B cell (primary cell): ENCODE data around the gene EML1. TPM values are rescaled to one million over a fixed set of nuclear protein-coding genes. Genes with fewer than 3 reads are reported as not detected.

Source experiments
- ATAC-seq: fragments of 200-7000 bp; cut with Tn5 transposase; one replicate; pipeline ENCODE4 v1.10.0; 2021; ENCODE audit warnings: low read depth, mild to moderate bottlenecking, moderate number of reproducible peaks, moderate library complexity
- CTCF ChIA-PET: fragments of 350-600 bp; sonication (Branson Sonifier 250); formaldehyde crosslinking; loops from one replicate; lab custom pipeline; 2021; ENCODE audit warnings: antibody characterized with exemption, inconsistent platforms; lab: Charles Lee
- POLR2A ChIA-PET: fragments of 350-600 bp; sonication (Branson Sonifier 250); formaldehyde crosslinking; loops from one replicate; lab custom pipeline; 2021; ENCODE audit warnings: antibody characterized with exemption; lab: Charles Lee
- DNase-seq: peaks from one replicate; pipeline ENCODE4 v3.0.0; 2013
- H2AFZ ChIP-seq: 2 replicates; pipeline ENCODE4 v1.6.1; 2012; ENCODE audit warnings: mild to moderate bottlenecking, low read depth, low read length; ENCODE audit not compliant: insufficient read depth, poor library complexity, severe bottlenecking
- H3K27ac ChIP-seq, 2 donors: 1 replicate in 1 of 2; 2 replicates in 1 of 2; pipeline ENCODE4 v1.5.1; 2012 to 2013; ENCODE audit warnings: low read length in 2 of 2, mild to moderate bottlenecking in 2 of 2, moderate library complexity in 1 of 2
- H3K27me3 ChIP-seq, 4 experiments: fragments of 200-600 bp in 1 of 4; sonication (generic) in 1 of 4; replicated peaks in 1 of 4; 1 replicate in 2 of 4; 2 replicates in 2 of 4; pipeline versions ENCODE4 v1.6.1 to v1.7.0; 2013 to 2016; ENCODE audit warnings: low read length in 3 of 4, mild to moderate bottlenecking in 2 of 4, mixed read lengths in 1 of 4, moderate library complexity in 1 of 4; ENCODE audit not compliant: insufficient read depth in 4 of 4, control insufficient read depth in 3 of 4; ENCODE audit errors: control extremely low read depth in 1 of 4
- H3K36me3 ChIP-seq, 2 experiments: replicated peaks in 1 of 2; 1 replicate in 1 of 2; 2 replicates in 1 of 2; pipeline versions ENCODE4 v1.6.1 to v1.7.1; 2013; ENCODE audit warnings: low read length in 1 of 2; ENCODE audit not compliant: insufficient read depth in 2 of 2, control insufficient read depth in 1 of 2; ENCODE audit errors: control extremely low read depth in 1 of 2, extremely low read depth in 1 of 2
- H3K4me1 ChIP-seq, 2 donors: fragments of 200-600 bp in 1 of 2; sonication (generic) in 1 of 2; 1 replicate in 1 of 2; 2 replicates in 1 of 2; pipeline versions ENCODE4 v1.5.1 to v1.6.1; 2013 to 2017; ENCODE audit warnings: low read length in 2 of 2; ENCODE audit not compliant: control insufficient read depth in 2 of 2, insufficient read depth in 2 of 2
- H3K4me2 ChIP-seq: replicated peaks from 2 replicates; pipeline ENCODE3; 2012; ENCODE audit warnings: mild to moderate bottlenecking, low read depth, low read length; ENCODE audit not compliant: poor library complexity, severe bottlenecking
- H3K4me3 ChIP-seq, 5 experiments: fragments of 200-600 bp in 1 of 5; sonication (generic) in 1 of 5; 1 replicate in 3 of 5; 2 replicates in 2 of 5; pipeline versions ENCODE4 v1.5.1 to v1.7.0; 2011 to 2016; ENCODE audit warnings: low read length in 4 of 5, mild to moderate bottlenecking in 4 of 5, low read depth in 2 of 5, control low read depth in 1 of 5, moderate library complexity in 1 of 5; ENCODE audit not compliant: insufficient read depth in 1 of 5; ENCODE audit errors: control extremely low read depth in 1 of 5, extremely low read depth in 1 of 5
- H3K79me2 ChIP-seq: fragments of 200-600 bp; sonication (generic); one replicate; pipeline ENCODE4 v1.6.0; 2016; ENCODE audit warnings: low read length; ENCODE audit not compliant: control insufficient read depth, insufficient read depth
- H3K9ac ChIP-seq: fragments of 200-600 bp; sonication (generic); 2 replicates; pipeline ENCODE4 v1.6.1; 2017; ENCODE audit warnings: mild to moderate bottlenecking, low read length, moderate library complexity
- H3K9me3 ChIP-seq, 3 donors: one replicate each; pipeline versions ENCODE4 v1.6.1 to v1.7.1; 2013; ENCODE audit warnings: low read length in 2 of 3; ENCODE audit not compliant: control insufficient read depth in 2 of 3, insufficient read depth in 1 of 3; ENCODE audit errors: control extremely low read depth in 1 of 3
- H4K20me1 ChIP-seq: 2 replicates; pipeline ENCODE4 v1.6.0; 2012; ENCODE audit warnings: mild to moderate bottlenecking, low read length; ENCODE audit not compliant: insufficient read depth, control insufficient read depth, poor library complexity, severe bottlenecking
- H3K27ac Mint-ChIP-seq: one replicate; pipeline ENCODE4 v1.8.0; 2021; ENCODE audit warnings: mixed read lengths
- H3K27me3 Mint-ChIP-seq: one replicate; pipeline ENCODE4 v1.8.0; 2021; ENCODE audit warnings: mixed read lengths
- H3K4me1 Mint-ChIP-seq: one replicate; pipeline ENCODE4 v1.8.0; 2021; ENCODE audit warnings: mixed read lengths
- H3K4me3 Mint-ChIP-seq: one replicate; pipeline ENCODE4 v1.8.0; 2021; ENCODE audit warnings: mixed read lengths
- H3K9me3 Mint-ChIP-seq: one replicate; pipeline ENCODE4 v1.8.0; 2022; ENCODE audit warnings: mixed read lengths; ENCODE audit not compliant: insufficient read depth
- EZH2 ChIP-seq: IDR thresholded peaks from 2 replicates; pipeline ENCODE4 v1.6.1; 2012; ENCODE audit warnings: borderline replicate concordance, low read depth, mild to moderate bottlenecking, moderate library complexity, low read length; ENCODE audit not compliant: insufficient read depth, poor library complexity, severe bottlenecking
- WGBS: methylation state at CpG from one replicate; pipeline ENCODE4 v1.1.5; 2013; ENCODE audit warnings: missing lambda C conversion rate; ENCODE audit not compliant: insufficient coverage; 5-methylcytosine and 5-hydroxymethylcytosine counted together
- intact Hi-C: fragments of 100-400 bp; cut with micrococcal nuclease; formaldehyde crosslinking; loops from one replicate; pipeline ENCODE4 v1.10.0; 2022
- polyA plus RNA-seq: library from polyadenylated mRNA; depleted of rRNA; stranded (reverse); fragments of >200 nt; gene quantifications from 2 replicates; pipeline ENCODE4 v1.2.3, GENCODE V29; 2012
- total RNA-seq, 2 donors: library from RNA; stranded (reverse); fragments of 120-200 nt in 1 of 2; gene quantifications; 1 replicate in 1 of 2; 2 replicates in 1 of 2; pipeline versions ENCODE4 v1.2.3 to v1.2.4, GENCODE V29; 2013 to 2022
- TF ChIP-seq, protein P1 (sequence below): fragments of 200-600 bp; IDR thresholded peaks from one replicate; pipeline ENCODE4 v1.8.0; 2022; ENCODE audit warnings: antibody characterized with exemption, mild to moderate bottlenecking

EML1 gene
- total and polyA plus RNA-seq, 2 donors (not counting 1 experiment from before 2014, with no cell fraction given) = not detected

DNA sequence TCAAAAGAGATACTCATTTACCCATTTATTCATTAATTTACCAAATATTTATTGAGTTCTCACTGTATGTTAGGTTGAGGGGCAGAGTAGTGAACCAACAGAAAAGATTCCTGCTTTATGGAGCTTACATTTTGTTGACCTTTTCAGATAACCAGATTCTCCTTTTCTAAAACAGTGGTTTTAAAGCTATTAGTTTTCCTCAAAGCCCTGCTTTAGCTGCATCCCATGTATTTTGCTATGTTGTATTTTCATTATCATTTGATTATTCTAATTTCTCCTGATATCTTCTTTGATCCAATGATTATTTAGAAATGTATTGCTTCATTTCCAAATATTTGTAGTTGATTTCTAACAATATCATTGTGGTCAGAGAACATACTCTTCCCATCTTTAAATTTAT is 53.6 kb downstream of the EML1 start:
- Histone ChIP-seq H3K9ac (no peak overlapping the region), H2AFZ (no peak overlapping the region), H4K20me1 (no peaks in the 10 kb centered on the region), H3K4me1 (no peaks in the 10 kb centered on the region), H3K79me2 (no peaks in the 10 kb centered on the region), H3K9me3 (peaks cover 3 to 7% (median 6%) of the 10 kb centered on the region in 3 donors), H3K27ac (no peak overlapping the region), H3K4me3 (no peak overlapping the region), H3K36me3 (no peaks in the 10 kb centered on the region), H3K27me3 (peaks cover 0 to 7% (median 3%) of the 10 kb centered on the region in 4 experiments), H3K4me2 (no peak overlapping the region)
- DNase-seq = no peak
- H3K9me3 Mint-ChIP-seq = peaks cover 7% of the 10 kb centered on the region
- H3K27me3 Mint-ChIP-seq = peaks cover 27% of the 10 kb centered on the region
- no peak overlapping the region for H3K4me3 Mint-ChIP-seq
- no peak for ATAC-seq
- H3K4me1 Mint-ChIP-seq = no peaks in the 10 kb centered on the region
- no peak overlapping the region for H3K27ac Mint-ChIP-seq
- TF ChIP-seq, protein P1, sequence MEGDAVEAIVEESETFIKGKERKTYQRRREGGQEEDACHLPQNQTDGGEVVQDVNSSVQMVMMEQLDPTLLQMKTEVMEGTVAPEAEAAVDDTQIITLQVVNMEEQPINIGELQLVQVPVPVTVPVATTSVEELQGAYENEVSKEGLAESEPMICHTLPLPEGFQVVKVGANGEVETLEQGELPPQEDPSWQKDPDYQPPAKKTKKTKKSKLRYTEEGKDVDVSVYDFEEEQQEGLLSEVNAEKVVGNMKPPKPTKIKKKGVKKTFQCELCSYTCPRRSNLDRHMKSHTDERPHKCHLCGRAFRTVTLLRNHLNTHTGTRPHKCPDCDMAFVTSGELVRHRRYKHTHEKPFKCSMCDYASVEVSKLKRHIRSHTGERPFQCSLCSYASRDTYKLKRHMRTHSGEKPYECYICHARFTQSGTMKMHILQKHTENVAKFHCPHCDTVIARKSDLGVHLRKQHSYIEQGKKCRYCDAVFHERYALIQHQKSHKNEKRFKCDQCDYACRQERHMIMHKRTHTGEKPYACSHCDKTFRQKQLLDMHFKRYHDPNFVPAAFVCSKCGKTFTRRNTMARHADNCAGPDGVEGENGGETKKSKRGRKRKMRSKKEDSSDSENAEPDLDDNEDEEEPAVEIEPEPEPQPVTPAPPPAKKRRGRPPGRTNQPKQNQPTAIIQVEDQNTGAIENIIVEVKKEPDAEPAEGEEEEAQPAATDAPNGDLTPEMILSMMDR = no peak
- no peak for TF ChIP-seq EZH2
- intact Hi-C loops = no loop called here
- ChIA-PET CTCF (interaction anchor here (1.0 kb wide), 1 partner anchor 9 kb away, joined by 3 read pairs; no protein-coding TSS in a partner anchor), POLR2A (no interaction called here)

DNA sequence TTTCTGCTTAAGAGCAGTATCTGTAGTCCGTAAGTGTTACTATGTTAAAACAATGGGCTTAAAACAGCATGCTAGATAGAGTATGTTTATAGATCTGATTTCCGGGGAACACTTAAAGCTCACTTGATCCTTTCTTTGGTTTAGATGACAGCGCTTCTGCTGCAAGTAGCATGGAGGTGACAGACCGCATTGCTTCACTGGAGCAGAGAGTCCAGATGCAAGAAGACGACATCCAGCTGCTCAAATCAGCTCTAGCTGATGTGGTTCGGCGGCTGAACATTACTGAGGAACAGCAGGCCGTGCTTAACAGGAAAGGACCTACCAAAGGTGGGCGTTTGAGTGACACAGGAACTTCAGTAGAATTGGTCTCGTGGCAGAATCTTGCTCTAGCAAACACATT is 57.5 kb downstream of the EML1 start:
- H3K36me3 ChIP-seq = no peaks in the 10 kb centered on the region
- intact Hi-C loops = no loop called here
- no peak overlapping the region for H3K4me2 ChIP-seq
- DNase-seq = no peak
- Mint-ChIP-seq H3K4me3 (no peak overlapping the region), H3K4me1 (no peaks in the 10 kb centered on the region), H3K27me3 (peaks cover 22% of the 10 kb centered on the region), H3K9me3 (peaks cover 7% of the 10 kb centered on the region), H3K27ac (no peak overlapping the region)
- H3K27me3 ChIP-seq = peaks cover 0 to 5% (median 0%) of the 10 kb centered on the region in 4 experiments
- ATAC-seq = no peak
- no peaks in the 10 kb centered on the region for H3K79me2 ChIP-seq
- no peak overlapping the region for H2AFZ ChIP-seq
- peaks cover 3 to 7% (median 6%) of the 10 kb centered on the region in 3 donors for H3K9me3 ChIP-seq
- no peak overlapping the region for H3K9ac ChIP-seq
- 89% methylated on average over 9 of the region's 10 CpGs for WGBS
- POLR2A ChIA-PET = no interaction called here
- H3K4me3 ChIP-seq = no peak overlapping the region
- H3K27ac ChIP-seq = no peak overlapping the region
- H3K4me1 ChIP-seq = no peaks in the 10 kb centered on the region
- H4K20me1 ChIP-seq = no peaks in the 10 kb centered on the region
- CTCF ChIA-PET = no interaction called here
- TF ChIP-seq EZH2 = no peak
- TF ChIP-seq, protein P1 = no peak
